CD1c-positive myeloid dendritic cell (primary cell): ENCODE results near the gene CRADD.
"Not testable (repeated sequence)": the region's sequence is repeated elsewhere in the genome, so short reads cannot be mapped to it uniquely, and the experiment has no call there.

Experiments
- DNase-seq: peaks from one replicate; pipeline ENCODE4 v3.0.0-alpha.2; 2016; ENCODE audit errors: extremely low spot score

Gene CRADD

GRCh38 chr12:93782853-93783252 lies 105.7 kb downstream of the CRADD start:
- no peak for DNase-seq

GRCh38 chr12:93783832-93784231 lies 106.7 kb downstream of the CRADD start:
- DNase-seq, result no peak

GRCh38 chr12:93784339-93785086 lies 107.3 kb downstream of the CRADD start:
- DNase-seq, result no peak

GRCh38 chr12:93785249-93786010 lies 108.3 kb downstream of the CRADD start:
- peak; percentile 65 for DNase-seq

- DNase-seq, result no peak
Measured at GRCh38 chr12:93786656-93787397, 109.7 kb downstream of the CRADD start.

- DNase-seq, result no peak
Measured at GRCh38 chr12:93788853-93789252, 111.7 kb downstream of the CRADD start.

- no peak for DNase-seq
Measured at GRCh38 chr12:93789767-93790166, 112.6 kb downstream of the CRADD start.

DNA sequence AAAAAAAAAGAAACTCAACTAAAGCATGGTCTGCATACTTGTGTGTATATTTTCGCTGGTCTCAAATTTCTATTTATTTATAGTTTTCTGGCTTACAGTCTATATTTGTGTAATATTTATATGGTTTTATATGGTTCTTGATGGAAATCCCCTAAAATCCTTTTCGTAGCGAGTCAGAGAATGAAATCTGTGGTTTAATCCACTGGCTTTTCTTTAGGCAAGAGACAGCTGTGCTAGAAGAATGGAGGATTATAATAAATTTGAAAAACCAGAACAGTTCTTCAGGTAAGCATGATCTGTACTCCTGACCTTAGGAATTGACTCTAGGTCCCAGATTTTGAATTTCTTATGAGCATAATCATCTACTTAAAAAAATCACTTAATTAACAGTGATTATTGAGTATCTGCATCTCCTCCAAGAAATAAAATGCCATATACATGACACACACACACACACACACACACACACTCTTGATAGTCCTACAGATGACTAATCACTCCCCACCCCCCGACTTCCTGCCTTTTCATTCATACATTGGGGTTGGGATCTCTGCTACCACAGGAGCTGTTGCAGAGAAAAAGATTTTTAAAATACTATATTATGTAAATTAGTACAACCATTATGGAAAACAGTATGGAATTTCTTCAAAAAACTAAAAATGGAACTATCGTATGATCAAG lies 113.4 kb downstream of the CRADD start:
- no peak for DNase-seq

DNA sequence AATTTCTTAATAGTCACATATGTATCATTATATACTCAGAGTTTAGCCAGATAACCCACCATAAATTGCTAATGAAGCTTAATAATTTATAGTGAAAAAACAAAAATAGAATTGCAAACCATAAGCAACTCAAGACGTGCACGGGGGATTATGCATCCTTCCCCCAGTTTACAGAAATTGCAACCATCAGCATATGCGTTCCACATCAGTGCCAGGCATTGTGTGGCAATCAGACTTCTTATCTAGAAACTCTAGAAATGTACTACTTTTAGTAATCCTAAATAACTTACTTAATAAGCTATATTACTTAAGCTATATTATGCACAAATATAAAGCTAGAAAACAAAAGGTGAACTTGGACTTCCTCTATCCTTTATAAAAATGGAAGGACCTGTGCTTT lies 115.8 kb downstream of the CRADD start:
- no peak for DNase-seq

DNA sequence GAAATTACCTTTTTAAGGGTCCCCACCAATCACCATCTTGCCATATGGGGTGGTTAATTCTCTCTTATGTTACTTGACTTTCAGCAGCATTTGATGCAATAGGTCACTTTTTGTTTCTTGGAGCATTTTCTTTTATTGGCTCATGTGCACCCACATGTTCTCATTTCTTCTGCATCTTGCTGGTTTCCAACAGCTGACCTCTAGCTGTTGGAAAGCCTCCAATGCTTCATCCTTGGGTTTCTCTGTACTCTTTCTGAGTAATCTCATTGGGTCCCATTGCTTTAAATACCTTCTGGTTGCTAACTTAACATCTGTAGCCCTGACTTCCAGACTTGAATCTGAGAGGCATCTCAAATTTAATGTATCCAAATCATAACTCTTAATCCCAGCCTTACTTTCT lies 116.8 kb downstream of the CRADD start:
- DNase-seq, result no peak

DNA sequence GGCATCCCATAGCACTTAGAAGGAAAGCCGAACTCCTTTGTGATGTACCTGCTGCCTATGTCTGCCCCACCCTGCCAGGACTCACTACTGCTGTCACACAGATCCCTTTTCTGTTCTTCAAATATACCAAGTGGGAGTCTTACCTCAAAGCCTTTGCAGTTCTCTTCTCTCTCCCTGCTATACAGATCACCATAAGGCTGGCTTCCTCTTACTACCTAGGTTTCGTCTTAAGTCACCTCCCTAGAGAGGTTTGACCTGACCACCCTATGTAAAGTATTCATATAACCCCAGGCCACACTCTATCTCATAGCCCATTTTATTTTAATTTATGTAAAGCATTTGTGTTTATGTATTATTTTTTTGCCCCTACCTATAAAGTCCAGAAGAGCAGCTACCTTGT lies 117.6 kb downstream of the CRADD start:
- DNase-seq, result no peak

DNA sequence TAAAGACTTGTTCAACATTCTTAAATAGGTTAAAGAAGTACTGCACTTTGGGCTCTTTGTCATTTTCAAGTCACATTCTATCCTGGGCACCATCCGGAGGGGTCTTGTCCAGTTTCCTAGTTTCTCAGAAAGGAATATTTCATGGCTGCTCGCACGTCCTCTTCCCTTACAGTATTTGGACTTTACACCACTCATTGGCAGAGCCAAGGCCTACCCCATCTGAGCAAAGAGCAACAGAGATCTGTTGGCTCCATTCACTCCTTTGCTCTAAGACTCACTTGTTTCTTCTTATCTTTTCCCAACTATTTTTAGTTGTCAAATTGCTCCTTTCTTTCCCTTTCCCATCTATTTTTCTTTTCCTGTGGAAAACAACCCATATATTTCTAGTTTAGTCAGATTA lies 118.2 kb downstream of the CRADD start:
- no peak for DNase-seq

DNA sequence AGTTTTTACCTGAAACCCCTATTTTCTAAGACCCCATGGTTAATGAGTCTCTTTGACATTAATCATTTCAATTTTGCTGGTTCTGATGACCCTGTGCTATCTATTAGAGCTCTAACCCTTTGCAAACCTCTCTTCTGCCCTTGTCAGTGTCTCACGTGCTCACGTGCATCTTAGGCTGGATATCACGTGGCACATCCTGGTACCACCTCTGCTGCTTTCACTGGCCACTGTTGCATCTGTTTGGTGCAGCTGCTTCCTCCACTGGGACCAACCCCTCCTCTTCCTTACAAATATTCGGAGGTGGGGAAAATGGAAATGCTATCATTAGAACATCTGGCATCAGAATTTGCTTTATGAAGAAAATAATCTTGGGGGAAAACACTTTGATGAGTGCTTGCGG lies 119.6 kb downstream of the CRADD start:
- no peak for DNase-seq

- no peak for DNase-seq
Measured at GRCh38 chr12:93798279-93799151, 121.3 kb downstream of the CRADD start.

- not testable (repeated sequence) for DNase-seq
Measured at GRCh38 chr12:93801666-93802065, 124.5 kb downstream of the CRADD start.

DNA sequence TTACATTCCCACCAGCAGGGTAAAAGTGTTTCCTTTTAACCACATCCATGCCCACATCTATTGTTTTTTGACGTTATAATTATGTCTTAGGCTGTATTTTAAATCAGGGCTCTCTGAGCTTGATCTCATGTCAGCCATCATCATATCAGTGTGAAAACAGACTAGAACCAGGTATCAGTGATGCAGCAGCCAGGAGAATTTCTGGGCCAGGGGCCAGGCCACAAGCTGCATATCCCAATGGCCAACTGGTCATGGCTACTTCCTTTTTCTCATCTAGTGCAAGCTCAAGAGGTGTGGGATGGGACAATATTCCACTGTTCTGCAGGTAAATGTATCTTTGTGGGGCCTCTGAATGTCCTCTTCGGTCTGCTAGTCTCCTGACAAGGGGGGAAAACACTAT lies 125.1 kb downstream of the CRADD start:
- no peak for DNase-seq

DNA sequence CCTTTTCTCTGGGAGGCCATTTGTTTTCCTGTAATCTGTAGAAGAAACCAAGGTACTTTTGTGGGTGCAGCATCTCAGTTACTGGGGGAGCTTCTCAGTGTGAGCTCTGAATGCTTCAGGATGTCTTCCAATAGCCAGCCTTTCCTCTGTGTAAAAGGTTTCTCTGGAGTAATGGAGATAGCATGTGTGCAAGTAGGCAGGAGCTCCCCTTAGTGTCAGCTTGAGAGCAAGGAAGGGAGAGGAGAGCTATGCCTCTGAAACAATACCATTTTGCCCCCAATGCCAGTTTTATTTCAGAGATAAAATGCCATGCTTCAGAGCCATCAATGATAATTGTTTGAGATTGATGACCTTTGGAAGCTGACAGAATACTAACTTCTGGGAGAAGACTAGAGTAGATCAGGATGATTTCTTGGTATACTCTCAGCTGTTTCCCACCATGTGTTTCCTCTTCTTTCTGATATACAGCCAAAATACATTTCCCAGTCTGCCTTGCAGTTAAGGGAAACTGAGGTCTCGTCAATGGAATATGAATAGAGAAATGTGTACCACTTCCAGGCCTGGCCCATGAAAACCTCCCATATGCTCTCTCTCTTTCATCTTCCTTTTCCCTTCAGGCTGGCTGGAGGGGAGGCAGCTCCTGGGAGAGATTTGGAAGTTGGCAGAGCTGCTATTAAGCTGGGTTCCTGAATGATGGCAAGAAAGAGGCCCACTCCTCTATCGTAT lies 125.7 kb downstream of the CRADD start:
- DNase-seq, result no peak

GRCh38 chr12:93803424-93803807 lies 126.2 kb downstream of the CRADD start:
- DNase-seq, result no peak

- DNase-seq, result no peak
Measured at GRCh38 chr12:93804392-93805179, 127.4 kb downstream of the CRADD start.

GRCh38 chr12:93805736-93806141 lies 128.6 kb downstream of the CRADD start:
- DNase-seq, result no peak
